GM18508 (cell line): ENCODE measurements around the gene KCNIP4.
"Not testable (repeated sequence)": the region's sequence is repeated elsewhere in the genome, so short reads cannot be mapped to it uniquely, and the experiment has no call there.

Experiments
- ATAC-seq: cut with Tn5 transposase; IDR thresholded peaks from one replicate; pipeline ENCODE4 v1.9.1; 2021; ENCODE audit warnings: moderate number of reproducible peaks; ENCODE audit not compliant: insufficient read depth, unreplicated experiment

The KCNIP4 gene

DNA sequence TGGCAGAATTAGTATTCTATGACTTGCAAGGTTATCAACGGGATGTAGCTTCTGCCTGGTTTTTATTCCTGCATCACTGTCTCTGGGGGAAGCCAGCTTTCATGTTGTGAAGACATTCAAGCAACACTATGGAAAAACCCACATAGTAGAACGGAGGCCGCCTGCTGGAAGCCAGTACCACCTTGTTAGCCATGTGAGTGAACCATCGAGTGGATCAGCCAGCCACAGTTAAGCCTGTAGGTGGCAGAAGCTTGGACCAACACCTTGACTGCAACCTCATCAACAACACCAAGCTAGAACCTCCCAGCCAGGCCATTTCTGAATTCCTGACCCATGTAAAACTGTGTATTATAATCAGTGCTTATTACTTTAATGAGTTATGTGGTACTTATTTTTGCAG lies 538.2 kb downstream of the KCNIP4 start:
- ATAC-seq: no peak

DNA sequence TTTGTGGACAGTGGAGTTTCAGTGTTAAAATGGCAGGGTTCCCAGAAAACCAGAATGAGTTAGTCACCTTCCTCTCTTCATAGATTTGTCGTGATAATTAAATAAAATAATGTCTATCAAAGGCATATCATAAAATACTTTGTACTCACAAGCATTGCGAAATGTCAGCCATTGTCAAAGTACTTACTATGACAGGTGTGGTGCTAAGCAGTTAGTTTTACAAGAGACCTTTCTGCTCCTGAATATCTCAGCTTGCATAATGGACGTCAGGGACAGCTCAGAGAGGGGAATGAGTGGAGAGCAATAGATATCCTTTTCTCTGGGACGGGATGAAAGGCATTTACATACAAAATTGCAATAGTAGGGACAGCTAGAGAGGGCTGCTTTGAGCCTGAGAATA lies 560.9 kb downstream of the KCNIP4 start:
- no peak for ATAC-seq

DNA sequence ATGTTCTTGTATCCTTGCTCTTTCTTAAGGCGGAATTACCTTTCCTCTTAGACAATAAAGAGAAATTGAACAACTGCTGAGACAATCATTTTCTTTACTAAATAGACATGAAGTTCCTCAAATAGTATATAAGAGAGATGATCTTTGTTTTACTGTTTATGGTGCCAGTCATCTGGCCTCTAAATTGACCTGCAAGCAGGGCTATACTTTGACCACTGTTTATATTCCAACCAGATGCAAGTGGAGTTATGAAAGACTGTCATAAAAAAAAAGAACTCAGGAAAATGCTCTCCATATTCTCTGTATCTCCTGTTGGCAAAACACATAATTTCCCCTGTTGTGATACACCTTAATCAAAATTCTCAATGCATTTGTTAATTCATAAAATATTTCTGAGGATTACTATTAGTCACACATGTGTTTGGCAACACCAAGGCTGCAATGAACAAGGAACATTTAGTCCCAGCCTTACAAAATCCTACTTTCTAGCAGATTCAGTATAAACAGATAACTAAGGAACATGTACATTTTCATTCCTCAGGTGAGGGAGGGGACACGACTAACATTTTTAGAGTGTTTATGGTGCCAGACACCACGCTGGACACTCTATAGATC lies 562.3 kb downstream of the KCNIP4 start:
- no peak for ATAC-seq

DNA sequence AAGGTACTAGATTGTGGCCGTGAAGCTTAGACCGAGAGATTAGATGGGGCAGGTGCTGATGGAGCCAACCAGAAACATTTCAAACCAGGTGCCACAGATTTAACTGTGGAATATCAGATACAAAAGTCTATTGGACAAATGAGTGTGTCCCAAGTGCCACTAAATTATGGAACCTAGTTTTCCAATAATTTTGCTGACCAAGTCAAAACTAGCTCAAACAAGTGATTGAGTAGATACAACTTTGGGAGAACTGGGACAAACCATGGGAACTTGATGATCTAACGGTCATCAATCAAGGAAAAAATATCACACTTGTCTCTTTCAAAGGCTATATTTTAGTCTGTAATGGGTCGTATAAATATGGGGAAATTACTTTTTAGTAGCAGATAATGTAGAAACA lies 562.9 kb downstream of the KCNIP4 start:
- no peak for ATAC-seq

DNA sequence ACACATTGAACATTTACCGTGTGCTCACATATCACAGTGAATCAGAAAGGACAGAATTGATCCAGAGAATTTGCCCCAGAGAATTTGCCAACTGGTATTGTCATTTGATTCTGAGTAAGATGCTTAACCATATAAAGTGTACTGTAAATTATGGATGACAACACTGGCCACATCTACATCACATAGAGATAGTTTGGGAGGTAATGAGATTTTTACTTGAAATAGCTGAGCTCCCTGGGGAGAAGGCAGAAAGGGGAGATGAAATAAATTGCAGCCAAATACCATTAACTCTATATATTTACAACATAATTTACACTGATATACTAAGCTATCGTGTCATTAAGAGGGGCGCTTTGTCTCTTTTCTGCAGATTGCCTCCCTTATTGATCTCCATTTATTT lies 564.0 kb downstream of the KCNIP4 start:
- ATAC-seq: no peak

DNA sequence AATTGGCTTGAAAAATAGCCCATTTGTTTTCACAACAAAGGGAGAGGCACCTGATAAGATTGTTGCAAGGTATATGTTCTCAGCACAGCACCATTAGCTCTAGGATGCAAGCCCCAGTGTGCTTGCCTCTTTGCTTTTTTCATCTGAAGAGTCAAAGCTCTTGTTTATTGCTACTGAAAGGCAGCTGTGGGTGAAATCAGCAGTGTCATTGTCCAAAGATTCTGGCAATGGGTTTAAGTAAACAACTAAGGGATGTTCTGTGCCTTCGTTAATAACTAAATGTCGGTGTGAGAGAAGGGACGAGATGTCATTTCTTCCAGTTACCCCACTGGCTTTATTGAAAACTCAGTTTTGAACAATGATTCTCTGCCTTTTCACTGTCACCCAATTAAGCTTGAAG lies 567.7 kb downstream of the KCNIP4 start:
- no peak for ATAC-seq

DNA sequence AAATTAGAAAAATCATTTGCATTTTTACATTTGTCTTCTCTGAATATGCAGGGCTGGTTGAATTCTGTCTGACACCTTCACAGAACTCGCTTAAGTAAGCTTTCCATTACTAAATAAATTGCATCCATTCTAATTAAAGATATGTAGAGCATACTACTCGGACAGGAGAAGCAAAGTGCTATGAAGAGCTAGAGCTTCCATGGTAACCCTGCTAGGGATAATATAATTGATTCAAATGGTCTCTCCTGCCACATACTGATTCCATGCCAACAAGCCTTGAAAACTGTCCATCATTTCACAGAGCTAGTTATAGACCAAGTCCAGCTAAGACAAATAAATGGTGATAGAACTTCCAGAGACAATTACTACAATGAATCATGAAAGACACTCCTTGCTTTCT lies 571.5 kb downstream of the KCNIP4 start:
- ATAC-seq: no peak

DNA sequence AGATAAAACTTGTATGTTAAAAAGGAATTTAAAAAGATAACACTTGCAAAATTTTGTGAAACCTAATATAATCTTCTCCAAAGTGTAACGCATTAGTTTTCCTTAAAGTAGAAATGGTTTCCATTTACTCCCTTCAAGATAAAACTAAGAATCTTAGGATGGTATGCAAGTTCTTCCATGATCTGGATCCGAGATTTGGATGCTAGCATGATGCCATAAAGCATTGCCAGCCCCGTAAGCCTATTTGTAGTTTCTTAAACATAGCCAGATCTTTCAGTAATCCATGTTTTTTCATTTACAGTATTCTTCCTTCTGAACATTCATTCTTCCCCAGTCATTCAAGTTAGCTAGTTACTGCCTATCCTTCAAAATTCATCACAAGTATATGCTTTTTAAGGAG lies 572.4 kb downstream of the KCNIP4 start:
- ATAC-seq: no peak

DNA sequence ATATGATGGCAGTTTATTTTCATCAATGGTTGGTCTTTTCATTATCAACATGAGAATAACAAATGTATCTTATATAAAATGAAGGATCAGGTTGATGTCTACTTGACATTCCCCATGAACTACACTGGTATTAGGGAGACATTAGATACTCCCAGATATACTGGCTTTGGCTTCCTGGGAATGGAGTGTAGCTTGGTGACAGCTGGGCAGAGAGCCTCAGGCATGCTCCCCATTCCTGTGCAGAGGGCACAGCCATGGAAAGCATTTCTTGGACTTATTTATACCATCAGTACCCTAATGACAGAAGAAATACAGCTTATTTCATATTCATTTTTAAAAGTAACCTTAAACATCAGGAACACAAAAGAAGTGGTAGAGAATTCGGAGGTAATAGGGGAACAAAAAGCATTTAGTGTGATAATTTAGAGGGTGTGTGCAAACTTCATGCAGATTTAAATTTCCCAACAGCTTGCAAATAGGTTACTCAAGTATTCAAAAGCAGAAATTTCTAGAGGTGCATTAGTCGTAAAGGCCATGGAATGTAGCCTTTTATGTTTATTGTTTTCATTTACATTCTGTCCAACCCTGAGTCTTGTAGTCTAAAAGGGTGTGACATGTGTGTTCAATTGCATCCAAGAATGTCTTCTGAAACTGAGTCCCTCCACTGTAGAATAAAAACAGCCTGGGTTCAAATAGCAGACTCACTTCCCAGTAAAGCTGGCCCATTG lies 573.8 kb downstream of the KCNIP4 start:
- no peak for ATAC-seq

DNA sequence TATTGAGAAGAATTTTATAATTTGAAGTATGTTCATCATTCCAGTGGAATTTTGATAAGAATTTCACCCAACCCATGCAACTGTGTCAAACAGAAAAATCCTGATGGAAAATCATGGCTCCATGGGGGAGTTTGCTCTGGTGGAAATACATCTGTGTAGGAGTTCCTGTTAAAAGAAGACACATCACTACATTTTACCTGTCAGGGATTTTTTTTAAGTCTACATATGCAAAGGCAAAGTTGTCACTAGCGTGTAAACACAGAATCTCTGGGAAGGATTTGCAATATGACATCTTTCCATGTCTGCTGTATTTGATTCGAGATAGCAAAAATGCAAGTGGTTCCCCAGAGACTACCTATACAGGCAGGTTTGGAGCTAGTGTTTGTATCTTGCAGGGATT lies 581.0 kb downstream of the KCNIP4 start:
- no peak for ATAC-seq

DNA sequence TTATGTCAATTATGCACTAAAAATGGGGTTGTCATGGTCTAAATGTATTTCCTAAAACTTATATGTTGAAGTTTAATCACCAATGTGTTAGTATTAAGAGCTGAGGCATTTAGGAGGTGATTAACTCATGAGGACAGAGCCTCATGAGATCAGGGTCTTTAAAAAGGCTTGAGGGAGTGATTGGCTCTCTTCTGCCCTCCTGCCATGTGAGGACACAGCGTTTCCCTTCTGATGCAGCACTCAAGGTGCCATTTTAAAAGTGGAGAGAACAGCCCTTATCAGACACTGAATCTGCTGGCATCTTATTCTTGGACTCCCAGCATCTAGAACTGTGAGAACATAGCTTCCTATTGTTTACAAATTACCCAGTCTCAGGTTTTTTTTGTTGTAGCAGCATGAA lies 581.7 kb downstream of the KCNIP4 start:
- no peak for ATAC-seq

DNA sequence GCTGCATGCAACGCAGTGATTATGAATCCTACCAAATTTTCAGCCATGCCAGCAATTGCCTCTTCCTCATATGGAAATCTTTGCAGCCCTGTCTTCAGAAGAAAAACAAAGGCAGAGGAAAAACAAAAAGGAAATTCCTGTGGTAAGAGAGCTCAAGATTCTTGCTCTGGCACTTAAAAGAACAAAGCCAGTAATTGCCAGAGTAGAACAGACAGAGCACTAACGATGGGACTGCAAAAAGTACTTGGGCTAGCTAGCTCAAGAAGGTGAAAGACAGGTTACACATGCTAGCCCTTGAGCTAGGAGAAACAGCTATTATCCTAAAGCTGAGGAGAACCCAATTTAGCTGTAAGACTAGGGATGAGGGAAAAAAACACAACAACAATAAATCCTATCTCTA lies 582.3 kb downstream of the KCNIP4 start:
- no peak for ATAC-seq

DNA sequence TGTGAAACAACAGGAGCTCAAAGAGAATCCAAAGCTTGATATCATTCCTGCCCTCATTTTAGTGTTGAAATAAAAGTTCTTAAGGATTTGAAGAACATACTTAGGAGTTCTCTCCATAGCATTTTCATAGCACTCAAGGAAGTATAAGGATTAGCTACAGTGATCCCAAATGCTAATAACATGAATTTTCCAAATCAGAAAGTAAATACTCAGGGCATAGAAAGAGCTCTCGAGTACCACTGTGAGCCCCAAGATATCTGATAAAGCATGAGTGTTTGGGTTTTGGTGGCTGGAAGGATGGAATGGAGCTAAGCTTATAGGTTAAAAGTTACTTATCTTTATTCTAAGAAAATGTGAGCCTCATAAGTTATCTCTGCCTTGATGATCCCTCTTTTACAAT lies 584.9 kb downstream of the KCNIP4 start:
- ATAC-seq: no peak

DNA sequence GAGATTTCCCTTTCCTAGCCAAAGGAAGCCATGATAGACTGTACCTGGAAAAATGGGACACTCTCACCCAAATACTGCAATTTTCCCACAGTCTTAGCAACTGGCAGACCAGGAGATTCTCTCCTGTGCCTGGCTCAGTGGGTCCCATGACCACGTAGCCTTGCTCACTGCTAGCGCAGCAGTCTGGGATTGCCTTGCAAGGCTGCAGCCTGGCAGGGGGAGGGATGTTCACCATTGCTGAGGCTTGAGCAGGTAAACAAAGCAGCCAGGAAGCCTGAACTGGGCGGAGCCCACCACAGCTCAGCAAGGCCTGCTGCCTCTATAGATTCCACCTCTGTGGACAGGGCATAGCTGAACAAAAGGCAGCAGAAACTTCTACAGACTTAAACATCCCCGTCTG lies 596.2 kb downstream of the KCNIP4 start:
- not testable (repeated sequence) for ATAC-seq

DNA sequence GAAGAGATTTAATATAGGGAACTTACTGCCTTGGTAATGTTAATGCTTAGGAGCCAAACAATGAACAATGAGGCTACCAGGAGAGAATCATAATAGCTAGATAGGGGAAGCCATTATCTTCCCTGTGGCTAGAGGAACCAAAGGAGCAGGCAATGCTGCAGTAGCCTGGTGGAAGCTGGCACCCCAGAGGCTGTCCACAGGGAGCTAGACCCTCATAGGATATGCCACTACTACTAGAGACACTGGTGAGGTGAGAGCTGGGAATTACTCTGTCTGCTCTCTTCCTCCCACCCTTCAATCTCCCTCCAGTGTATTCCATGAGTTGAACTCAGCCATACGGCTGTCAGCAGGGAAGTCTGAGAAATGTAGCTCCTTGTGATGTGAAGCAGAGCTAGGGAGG lies 601.4 kb downstream of the KCNIP4 start:
- ATAC-seq: no peak

DNA sequence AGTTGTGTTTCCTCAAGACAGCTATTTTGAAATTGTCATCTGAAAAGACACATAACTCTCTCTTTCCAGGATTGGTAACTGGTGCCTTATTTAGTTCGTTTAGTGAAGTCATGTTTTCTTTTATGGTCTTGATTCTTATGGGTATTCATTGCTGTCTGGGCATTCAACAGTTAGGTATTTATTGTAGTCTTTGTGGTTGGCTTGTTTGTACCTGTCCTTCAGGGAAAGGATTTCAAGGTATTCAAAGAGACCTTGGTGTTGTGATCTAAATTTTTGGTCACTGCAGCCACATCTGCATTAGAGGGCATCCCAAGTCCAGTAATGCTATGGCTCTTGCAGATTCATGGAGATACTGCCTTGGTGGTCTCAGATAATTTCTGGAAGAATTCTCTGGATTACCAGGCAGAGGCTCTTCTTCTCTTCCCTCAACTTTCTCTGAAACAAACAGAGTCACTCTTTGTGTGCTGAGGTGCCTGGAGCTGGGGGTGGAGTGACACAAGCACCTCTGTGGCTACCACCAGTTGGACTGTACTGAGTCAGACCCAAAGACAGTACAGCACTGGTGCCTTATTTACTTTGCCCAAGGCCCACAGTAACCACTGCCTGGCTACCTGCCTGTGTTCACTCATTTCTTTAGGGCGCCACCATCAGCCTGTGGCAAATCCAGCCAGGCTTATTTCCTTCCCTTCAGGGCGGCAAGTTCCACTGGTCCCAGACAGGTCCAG lies 620.4 kb downstream of the KCNIP4 start:
- ATAC-seq: no peak

DNA sequence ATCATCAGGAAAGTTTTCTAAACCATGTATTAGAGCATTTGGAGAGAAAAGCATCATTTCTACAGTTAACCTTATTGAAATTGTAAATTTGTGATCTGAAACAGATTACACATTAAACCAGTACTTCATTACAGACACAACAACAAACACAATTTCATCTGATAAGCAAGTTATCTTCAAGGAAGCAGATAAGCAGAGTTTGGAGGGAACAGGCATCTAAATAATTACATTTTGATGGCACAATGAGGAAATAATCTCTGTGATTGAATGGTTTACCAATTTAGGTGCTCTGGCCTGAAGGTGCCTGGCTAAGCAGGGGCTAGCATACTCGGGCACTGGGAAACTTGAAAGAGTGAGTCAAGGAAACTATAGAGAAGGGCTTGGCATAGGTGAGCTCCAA lies 628.5 kb downstream of the KCNIP4 start:
- ATAC-seq: no peak

DNA sequence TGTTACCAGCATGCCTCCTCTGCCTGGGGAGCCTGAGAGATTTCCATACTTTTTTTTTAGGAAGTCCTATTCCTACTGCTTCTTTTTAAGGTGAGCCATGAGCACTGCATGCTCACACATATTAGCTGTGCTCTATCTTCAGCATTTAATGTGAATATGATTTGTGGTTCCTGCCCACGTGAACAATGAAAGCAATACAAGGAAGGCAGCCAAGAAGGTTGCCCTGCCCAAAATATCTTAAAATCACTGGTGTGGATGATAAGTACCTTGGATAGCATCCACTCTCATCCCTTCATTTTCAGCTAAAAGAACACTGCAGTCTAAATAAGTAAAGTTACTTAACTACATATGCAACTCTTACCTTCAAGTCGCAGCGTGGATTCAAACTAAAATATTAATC lies 640.9 kb downstream of the KCNIP4 start:
- no peak for ATAC-seq

DNA sequence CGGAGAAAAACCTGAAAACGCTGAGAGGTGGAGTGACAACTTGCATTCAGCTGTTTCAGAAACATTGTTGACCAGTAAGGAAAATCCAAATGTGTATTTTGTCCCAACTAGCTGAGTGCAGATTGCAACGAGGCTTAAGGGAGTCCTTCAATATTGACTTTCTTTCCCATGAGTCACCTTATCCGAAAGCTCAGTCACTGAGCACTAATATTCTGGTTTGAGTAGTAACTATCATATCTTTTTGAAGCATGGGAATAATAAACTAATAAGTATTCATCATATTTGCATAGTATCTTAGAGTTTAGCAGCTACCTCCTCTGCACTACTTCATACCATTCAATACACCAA lies 644.1 kb downstream of the KCNIP4 start:
- ATAC-seq: no peak

DNA sequence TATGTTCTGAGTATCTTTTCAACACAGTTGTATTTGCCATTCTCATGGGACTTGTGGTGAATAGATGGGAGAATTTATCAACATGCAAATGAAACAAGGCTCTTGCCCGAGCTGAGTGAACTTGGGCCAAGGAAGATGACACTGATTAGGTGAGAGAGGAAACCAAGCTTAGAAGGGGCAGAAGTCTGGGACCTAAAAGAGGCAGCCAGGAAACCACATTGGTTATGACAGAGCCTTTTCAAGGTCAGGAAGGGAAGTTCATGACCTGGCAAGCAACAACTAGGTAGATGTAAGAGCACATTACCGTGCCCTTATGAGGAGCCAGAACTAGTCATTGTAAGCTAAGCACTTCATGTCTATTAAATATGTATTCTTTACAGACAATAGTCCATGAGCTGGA lies 658.0 kb downstream of the KCNIP4 start:
- peak; percentile 70 for ATAC-seq

DNA sequence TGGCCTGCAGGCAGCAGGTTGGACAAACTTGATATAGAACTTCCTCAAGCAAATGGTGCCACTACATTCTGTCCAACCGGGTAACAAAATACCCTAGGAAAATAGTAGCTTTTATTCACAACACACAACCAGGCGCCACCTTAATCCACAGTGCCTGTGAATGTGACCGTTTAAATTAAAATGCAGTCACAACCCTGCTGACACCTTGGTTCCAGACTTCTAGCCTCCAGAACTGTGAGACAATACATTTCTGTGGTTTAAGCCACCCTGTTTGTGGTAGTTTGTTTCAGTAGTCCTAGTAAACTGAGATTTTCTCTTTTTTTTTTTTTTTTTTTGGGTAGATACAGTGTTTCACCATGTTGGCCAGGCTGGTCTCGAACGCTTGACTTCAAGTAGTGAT lies 672.5 kb downstream of the KCNIP4 start:
- no peak for ATAC-seq
